ENCODE data around the gene SOX21. TPM values are rescaled to one million over a fixed set of nuclear protein-coding genes. Genes with fewer than 3 reads are reported as not detected.

SOX21 gene
- total and polyA plus RNA-seq, 10 of the 15 experiments (the other 5 are each of a cell fraction or from before 2014, with no cell fraction given): not detected

DNA sequence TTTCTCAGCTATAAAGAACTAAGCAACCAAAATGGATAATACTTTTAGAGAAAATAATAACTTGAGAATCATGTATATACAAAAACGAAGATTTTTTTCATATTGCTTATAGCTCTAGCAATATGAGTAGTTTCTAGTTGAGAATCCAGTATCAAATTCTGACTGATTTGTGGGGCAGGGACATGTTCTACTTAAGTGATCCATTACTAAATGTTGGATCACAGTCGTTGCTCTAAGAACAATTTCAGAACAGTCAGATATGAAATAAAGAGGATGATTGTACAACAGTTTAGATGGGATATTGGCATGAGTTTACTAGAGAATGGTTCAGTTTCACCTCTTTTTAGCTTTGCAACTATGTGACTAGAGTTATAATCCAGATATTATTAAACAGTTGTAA lies 39.9 kb downstream of the SOX21 start:
- no peak for TF ChIP-seq CREM (IDR thresholded peaks at IDR 0.05; ENCODE audit: low read depth)
- no peak for TF ChIP-seq GABPA (IDR thresholded peaks at IDR 0.05; ENCODE audit: low read depth)
- no peak for TF ChIP-seq RAD51 (IDR thresholded peaks at IDR 0.05)
- no peak for TF ChIP-seq NR2F1 (conservative IDR thresholded peaks at IDR 0.05)
- no peak for TF ChIP-seq ATF7 (IDR thresholded peaks at IDR 0.05; ENCODE audit: low read depth)
- no peak for TF ChIP-seq EED (IDR thresholded peaks at IDR 0.05; ENCODE audit: low read depth)
- TF ChIP-seq KDM1A (IDR thresholded peaks at IDR 0.05; ENCODE audit: borderline replicate concordance): no peak
- TF ChIP-seq MYC (IDR thresholded peaks at IDR 0.05; ENCODE audit: insufficient read depth, insufficient read length, insufficient replicate concordance, low read length, severe bottlenecking): no peak
- TF ChIP-seq, protein P1, sequence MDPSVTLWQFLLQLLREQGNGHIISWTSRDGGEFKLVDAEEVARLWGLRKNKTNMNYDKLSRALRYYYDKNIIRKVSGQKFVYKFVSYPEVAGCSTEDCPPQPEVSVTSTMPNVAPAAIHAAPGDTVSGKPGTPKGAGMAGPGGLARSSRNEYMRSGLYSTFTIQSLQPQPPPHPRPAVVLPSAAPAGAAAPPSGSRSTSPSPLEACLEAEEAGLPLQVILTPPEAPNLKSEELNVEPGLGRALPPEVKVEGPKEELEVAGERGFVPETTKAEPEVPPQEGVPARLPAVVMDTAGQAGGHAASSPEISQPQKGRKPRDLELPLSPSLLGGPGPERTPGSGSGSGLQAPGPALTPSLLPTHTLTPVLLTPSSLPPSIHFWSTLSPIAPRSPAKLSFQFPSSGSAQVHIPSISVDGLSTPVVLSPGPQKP (IDR thresholded peaks at IDR 0.05; ENCODE audit: low read depth, low read length): no peak
- no peak for TF ChIP-seq HDAC2 (IDR thresholded peaks at IDR 0.05)
- TF ChIP-seq SREBF1 (IDR thresholded peaks at IDR 0.05; ENCODE audit: low read length): no peak
- TF ChIP-seq ZNF274 (IDR thresholded peaks at IDR 0.05; ENCODE audit: insufficient read depth, insufficient read length): no peak
- TF ChIP-seq SMAD5 (IDR thresholded peaks at IDR 0.05; ENCODE audit: low read depth): no peak
- TF ChIP-seq TARDBP (IDR thresholded peaks at IDR 0.05; ENCODE audit: borderline replicate concordance): no peak
- no peak for TF ChIP-seq BMI1 (IDR thresholded peaks at IDR 0.05; ENCODE audit: borderline replicate concordance)
- no peak for TF ChIP-seq GATAD2B (conservative IDR thresholded peaks at IDR 0.05; ENCODE audit: low read depth)
- no peak for TF ChIP-seq MTA2 (IDR thresholded peaks at IDR 0.05; ENCODE audit: low read depth)
- TF ChIP-seq, protein P2, sequence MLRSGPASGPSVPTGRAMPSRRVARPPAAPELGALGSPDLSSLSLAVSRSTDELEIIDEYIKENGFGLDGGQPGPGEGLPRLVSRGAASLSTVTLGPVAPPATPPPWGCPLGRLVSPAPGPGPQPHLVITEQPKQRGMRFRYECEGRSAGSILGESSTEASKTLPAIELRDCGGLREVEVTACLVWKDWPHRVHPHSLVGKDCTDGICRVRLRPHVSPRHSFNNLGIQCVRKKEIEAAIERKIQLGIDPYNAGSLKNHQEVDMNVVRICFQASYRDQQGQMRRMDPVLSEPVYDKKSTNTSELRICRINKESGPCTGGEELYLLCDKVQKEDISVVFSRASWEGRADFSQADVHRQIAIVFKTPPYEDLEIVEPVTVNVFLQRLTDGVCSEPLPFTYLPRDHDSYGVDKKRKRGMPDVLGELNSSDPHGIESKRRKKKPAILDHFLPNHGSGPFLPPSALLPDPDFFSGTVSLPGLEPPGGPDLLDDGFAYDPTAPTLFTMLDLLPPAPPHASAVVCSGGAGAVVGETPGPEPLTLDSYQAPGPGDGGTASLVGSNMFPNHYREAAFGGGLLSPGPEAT (IDR thresholded peaks at IDR 0.05; ENCODE audit: low read depth): no peak
- TF ChIP-seq MXI1 (IDR thresholded peaks at IDR 0.05; ENCODE audit: low read depth, low read length): no peak
- WGBS (ENCODE audit: insufficient coverage, insufficient replicate concordance, low lambda C conversion rate, missing lambda C conversion rate): 0% methylated on average over 2 of the region's 2 CpGs
- H3K4me2 ChIP-seq (ENCODE audit: control insufficient read depth, insufficient read depth): no peak overlapping the region
- POLR2A ChIA-PET: no interaction called here
- H2AFZ ChIP-seq (ENCODE audit: control insufficient read depth, low read depth, low read length): no peak overlapping the region
- H3K4me3 ChIP-seq: no peak overlapping the region
- no peak overlapping the region for H3K9ac ChIP-seq (ENCODE audit: control insufficient read depth, insufficient read depth, low read length)
- RAD21 ChIA-PET (ENCODE audit: unreplicated experiment): interaction anchor here (5.7 kb wide), 1 partner anchor 731 kb away, joined by 36 read pairs; no protein-coding TSS in a partner anchor
- no peak overlapping the region for H3K27ac ChIP-seq (ENCODE audit: control insufficient read depth, insufficient read depth)
- no TSS peak for BruUV-seq (replicated peaks)
- no peaks in the 10 kb centered on the region for H3K36me3 ChIP-seq (ENCODE audit: control insufficient read depth in 2 of 2, insufficient read depth in 2 of 2, low read length in 1 of 2)
- intact Hi-C loops (cut with micrococcal nuclease; ENCODE audit: unreplicated experiment): loop anchor here (10.0 kb wide), 2 partner anchors 282 to 512 kb away; no protein-coding TSS in a partner anchor
- ATAC-seq (no peak), DNase-seq (ENCODE audit: low read depth, low spot score) (no peak), FAIRE-seq (no peak)
- H3K27me3 ChIP-seq (replicated peaks in 1 of 2; ENCODE audit: control insufficient read depth in 2 of 2, insufficient read depth in 2 of 2, low read length in 1 of 2): no peaks in the 10 kb centered on the region; a peak in 2 of 4 replicates
- CTCF ChIA-PET: interaction anchor here (0.6 to 6.2 kb wide), 7 partner anchors 11 to 732 kb away, joined by 3 to 47 read pairs (median 6); no protein-coding TSS in a partner anchor
- no peaks in the 10 kb centered on the region; the same call in 2 of the 3 replicates for H3K9me3 ChIP-seq (replicated peaks; ENCODE audit: control insufficient read depth, insufficient read depth, low read length)
- in situ Hi-C loops (cut with MboI): loop anchor here (10.0 kb wide), 2 partner anchors 732 to 802 kb away; no protein-coding TSS in a partner anchor
- no peaks in the 10 kb centered on the region for H3K4me1 ChIP-seq (ENCODE audit: control insufficient read depth, insufficient read depth, low read length)
- SMC1A ChIA-PET (ENCODE audit: uncharacterized antibody, unreplicated experiment): interaction anchor here (0.5 to 1.7 kb wide), 8 partner anchors 10 to 748 kb away, joined by 3 to 7 read pairs (median 4); no protein-coding TSS in a partner anchor
- no peaks in the 10 kb centered on the region for H3K79me2 ChIP-seq (ENCODE audit: control insufficient read depth, insufficient read depth, low read length)
- H4K20me1 ChIP-seq (ENCODE audit: control insufficient read depth, insufficient read depth): no peaks in the 10 kb centered on the region

Data from GM12878 (cell line).